ENCODE data around the gene ADORA1.

ADORA1 gene

GRCh38 chr1:203121186-203122015 lies 6.1 kb upstream of the ADORA1 start:
- no peak for DNase-seq (ENCODE audit: low read depth in 2 of 2)

DNA sequence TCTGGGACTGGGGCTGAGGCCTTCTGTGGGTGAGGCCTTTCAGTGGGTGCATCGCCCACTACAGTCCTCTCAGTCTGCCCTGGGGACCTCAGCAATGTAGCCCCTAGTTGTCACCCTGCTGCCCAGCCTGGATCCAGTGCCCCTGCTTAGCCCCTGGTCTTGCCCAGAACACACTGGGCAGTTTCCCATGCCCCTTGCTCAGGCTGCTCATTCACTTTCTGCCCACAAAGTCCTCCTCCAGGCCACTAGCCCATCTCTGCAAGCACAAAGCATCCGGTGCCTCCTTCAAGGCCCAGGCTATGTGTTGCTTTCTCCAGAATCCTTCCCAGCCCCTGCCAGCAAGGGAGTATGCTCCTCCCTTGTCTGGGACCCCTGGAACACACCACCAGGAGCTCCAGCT lies 5.4 kb upstream of the ADORA1 start:
- DNase-seq (ENCODE audit: low read depth in 2 of 2), result no peak

- no peak for DNase-seq (ENCODE audit: low read depth in 2 of 2)
Observed at GRCh38 chr1:203124011-203124410, 3.5 kb upstream of the ADORA1 start.

GRCh38 chr1:203124546-203125317 lies 2.8 kb upstream of the ADORA1 start:
- no peak for DNase-seq (ENCODE audit: low read depth in 2 of 2)

DNA sequence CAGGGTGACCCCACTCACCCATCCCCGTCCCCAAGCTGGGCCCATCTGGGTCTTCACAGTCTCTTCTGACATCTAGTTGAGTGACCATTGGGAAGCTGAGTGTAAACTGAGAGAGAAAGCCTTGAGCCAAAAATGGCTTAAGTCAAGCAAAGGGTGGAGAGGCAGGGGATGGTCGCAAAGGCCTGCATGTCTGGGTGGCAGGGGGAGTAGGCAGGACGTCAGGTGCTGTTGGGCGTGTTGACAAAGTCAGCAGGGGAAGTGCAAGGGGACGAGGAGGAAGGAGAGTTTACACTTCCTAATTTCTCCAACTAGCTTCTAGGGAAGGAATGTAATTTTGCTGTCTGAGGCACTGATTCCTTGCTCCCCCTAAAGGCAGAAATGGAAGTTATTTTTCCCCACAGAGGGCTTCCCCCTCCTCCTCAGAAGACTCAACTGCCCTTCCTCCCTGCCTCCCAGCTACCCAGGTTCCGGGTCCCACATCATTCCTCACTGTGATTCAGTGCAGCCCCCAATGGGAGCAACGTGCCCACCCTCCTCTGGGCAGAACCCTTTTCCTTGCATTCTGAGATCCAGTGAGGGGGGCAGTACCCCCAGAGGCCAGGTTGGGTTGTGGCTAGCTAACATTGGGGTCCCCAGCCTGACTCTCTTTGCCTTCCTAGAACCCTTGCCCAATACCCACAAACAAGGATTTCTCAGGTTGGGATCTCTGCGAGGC lies 1.2 kb upstream of the ADORA1 start:
- DNase-seq (ENCODE audit: low read depth in 2 of 2), result peak in 1 of 2 experiments; percentile 10

DNA sequence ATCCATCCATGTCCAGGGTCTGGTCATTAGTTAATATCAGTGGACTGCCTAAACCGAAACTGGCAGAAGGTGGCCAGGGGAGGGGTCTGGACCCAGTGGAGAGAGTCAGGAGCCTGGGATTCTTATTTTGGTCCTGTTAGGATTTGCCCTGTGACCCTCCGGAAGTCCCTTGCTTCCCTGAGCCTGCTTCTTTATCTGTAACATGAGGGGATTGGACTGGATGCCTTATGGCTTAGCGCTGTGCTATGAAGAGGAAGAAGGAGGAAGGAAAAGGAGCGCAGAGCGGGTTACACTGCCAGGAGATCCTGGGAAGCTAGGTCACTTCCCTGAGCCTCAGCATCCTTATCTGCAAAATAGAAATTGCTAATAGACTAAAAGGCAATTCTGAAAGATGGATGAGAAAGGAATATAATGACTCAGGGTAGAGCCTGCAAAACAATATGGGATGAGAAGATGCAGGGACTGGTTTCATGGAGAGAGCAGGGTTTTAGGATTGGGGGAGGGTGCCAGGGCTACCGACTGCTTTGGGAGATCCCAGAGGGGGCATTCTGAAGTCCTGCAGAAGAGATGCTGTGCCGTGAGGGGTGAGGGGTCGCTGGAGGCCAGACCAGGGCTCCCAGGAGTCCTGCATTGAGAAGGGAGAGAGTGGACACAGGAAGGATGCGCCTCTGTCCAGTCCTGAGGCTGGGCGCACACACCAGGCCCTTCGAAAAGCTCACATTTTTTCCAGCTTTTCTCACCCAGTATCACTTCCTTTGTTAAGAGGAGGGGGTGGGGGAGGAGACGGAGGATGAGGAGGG lies 460 bp upstream of the ADORA1 start:
- no peak for DNase-seq (ENCODE audit: low read depth in 2 of 2)

DNA sequence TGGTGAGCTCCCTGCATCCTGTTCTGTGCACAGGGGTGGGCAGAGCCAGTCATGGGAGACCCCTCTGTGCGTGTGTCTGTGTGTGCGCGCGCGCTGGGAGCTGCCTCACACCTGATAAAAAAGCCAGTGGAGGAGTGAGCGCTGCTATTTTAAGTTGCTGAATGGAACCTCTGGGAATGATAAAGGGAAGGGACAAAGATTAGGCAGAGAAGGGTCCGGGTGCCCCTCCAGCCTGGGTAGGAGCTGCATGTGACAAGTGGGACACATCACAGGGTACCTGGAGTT lies 847 bp downstream of the ADORA1 start:
- DNase-seq (ENCODE audit: low read depth in 2 of 2), result no peak

DNA sequence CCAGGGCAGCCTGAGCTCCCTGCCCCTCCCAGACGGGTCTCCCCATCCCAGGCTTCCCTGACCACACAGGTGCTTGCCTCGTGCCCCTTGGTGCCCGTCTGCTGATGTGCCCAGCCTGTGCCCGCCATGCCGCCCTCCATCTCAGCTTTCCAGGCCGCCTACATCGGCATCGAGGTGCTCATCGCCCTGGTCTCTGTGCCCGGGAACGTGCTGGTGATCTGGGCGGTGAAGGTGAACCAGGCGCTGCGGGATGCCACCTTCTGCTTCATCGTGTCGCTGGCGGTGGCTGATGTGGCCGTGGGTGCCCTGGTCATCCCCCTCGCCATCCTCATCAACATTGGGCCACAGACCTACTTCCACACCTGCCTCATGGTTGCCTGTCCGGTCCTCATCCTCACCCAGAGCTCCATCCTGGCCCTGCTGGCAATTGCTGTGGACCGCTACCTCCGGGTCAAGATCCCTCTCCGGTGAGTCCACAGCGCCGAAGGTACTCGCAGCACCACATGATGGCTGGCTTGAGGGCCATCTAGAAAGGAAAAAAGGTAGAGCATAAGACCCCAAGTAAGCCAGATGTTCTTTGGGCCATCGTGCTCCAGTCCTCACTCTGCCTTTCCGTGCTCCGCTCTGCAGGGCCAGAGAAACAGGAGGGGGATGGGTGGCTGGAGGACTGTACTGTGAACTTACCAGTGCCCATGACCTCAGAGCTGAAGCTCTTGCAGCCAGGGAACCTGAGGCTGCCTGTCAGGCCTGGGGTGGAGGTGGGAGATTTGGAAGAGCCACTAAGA lies 1.4 kb downstream of the ADORA1 start:
- no peak for DNase-seq (ENCODE audit: low read depth in 2 of 2)

DNA sequence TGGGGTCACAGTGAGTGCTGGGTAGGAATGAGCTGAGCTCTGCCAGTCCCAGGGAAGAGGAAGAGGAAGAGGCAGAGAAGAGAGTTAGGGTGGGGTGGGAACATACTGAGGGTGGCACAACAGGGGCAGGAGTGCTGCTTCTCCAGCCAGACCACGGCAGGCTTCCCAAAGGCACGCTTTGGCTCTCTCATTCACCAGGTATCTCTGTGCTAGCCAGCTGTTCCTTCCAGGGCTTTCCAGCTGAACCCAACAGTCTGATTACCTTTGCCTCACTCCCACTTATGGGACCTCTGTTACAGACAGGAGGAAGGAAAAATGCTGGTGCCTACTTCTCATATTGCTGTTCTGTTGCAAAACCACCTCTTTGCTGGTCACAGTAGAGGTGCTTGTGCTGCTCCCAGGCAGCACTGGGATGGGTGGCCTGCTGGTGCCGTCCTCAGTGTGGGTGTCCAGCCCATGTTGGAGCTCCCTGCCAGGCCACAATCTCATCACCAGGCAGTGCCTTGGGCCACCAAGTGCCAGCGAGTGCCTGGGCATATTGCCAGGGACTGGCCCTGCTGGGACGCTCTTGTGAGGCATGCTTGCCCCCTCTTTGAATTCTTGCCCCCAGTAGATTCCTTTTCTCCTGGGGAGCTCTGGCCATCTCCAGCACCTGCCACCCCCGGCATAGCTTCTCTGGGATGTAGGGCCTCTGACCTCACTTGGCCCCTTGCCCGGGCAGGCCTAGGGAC lies 2.1 kb downstream of the ADORA1 start:
- no peak for DNase-seq (ENCODE audit: low read depth in 2 of 2)

DNA sequence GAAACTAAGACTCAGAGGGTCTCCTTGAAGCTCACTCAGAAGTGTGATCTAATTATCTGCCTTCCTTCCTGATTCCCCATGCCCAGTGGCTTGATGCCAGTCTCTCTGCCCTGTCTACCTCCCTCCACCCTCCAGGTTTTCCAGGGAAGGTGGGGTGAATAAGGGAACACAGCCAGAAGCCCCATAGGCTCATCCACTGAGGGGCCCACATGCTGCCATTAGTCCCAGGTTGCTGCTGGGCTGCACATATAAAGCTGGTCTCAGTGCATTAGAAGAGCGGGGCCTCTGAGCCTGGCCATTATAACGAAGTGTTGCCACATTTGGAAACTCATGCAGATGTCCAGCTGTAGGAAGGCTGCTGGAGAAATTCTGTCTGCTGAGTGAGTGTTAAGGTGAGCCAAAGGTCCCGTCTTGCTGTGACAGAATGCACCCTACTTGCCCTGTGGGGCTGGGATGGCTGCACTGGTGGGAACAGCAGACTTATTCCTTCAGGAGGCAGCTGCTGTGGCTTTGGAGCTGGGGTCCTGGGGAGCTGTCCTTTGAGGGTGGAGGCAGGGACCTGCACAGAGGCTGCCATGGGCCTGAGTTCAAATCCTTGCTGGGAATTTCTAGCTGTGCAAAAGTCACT lies 2.9 kb downstream of the ADORA1 start:
- no peak for DNase-seq (ENCODE audit: low read depth in 2 of 2)

DNA sequence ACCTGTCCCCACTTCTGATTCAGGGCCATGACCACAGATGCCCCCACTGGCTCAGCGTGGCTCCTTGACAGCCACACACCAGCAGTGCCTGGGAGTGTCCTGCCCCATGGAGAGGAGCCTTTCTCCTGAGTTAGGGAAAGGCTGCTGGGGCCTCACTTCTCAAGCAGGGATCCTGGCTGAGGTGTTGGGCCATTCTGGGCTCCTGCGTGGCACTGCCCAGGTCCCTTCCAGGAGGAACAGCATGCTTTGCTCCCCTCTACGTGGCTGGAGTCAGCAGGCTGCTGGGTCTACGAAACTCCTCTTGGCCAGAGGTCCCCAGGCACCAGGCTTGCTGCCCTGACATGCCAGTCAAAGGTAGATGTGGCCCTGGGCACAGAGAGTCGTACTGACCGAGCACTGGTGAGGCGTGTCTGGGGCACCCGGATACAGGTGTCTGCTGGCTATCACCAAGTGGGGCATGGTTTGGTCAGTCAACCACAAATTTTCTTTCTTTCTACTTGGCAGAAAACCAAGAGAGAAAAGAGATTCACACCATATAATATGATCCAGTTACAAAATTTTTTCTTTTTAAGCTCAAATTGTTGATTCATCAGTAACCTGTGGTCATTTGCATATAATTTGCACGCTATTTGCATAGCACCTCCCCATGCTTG lies 4.1 kb downstream of the ADORA1 start:
- DNase-seq (ENCODE audit: low read depth in 2 of 2), result no peak

- no peak for DNase-seq (ENCODE audit: low read depth in 2 of 2)
Observed at GRCh38 chr1:203133970-203134725, 6.6 kb downstream of the ADORA1 start.

- no peak for DNase-seq (ENCODE audit: low read depth in 2 of 2)
Observed at GRCh38 chr1:203135636-203136305, 8.2 kb downstream of the ADORA1 start.

DNA sequence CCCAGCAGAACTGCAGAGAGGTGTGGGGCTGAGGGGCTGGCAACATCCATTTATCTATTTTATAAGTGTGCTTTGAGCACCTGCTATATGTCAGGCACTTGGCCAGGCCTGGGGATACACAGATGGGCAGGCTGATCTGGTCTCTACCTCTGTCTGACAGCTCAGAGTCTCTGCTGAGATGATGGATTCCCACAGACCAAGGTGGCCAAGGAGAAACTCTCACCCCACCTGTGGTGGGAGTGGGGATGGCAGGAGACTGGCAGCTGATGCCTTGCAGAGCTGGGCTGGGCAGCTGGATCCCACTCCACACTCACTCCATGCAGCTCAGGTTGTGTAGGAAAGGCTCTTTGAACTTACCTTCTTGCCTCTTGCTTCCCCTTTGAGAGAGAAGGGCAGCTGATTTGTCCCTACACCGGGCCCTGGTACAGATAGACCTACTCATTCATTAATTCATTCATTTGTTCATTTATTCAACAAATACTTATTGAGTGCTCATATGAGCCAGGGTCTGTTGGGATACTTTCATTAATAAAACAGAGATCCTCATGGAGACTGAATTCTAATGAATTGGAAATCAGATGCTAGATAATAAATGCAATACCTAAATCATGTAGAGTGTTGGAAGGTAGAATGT lies 9.0 kb downstream of the ADORA1 start:
- DNase-seq (ENCODE audit: low read depth in 2 of 2), result no peak

DNA sequence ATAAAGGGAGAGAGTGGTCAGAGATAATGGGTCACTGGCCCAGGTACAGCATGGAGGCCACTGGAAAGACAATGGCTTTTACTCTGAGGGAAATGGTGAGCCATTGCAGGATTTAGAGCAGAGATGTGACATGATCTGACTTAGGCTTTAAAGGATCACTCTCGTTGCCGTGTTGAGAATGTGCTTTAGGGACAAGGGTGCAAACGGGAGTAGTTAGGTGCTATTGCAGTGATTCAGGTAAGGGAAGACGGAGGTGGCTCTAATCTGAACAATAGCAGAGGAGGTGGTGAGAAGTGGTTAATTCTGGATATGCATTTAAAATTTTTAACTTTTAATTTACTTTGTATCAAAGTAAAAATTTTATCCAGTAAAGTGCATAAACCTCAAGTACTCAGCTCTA lies 9.8 kb downstream of the ADORA1 start:
- no peak for DNase-seq (ENCODE audit: low read depth in 2 of 2)

GRCh38 chr1:203138066-203138465 lies 10.5 kb downstream of the ADORA1 start:
- no peak for DNase-seq (ENCODE audit: low read depth in 2 of 2)

GRCh38 chr1:203139976-203140475 lies 12.5 kb downstream of the ADORA1 start:
- DNase-seq (ENCODE audit: low read depth in 2 of 2), result no peak

Data from fibroblast of skin of left quadriceps (primary cell).